Neural cell (in vitro differentiated cells): ENCODE data around the gene ARHGEF12.

Source experiments
- EP300 ChIP-seq: fragments of 450-650 bp; conservative IDR thresholded peaks from 2 replicates; pipeline ENCODE4 v1.6.1; 2014; ENCODE audit warnings: antibody characterized with exemption, mild to moderate bottlenecking, moderate library complexity; ENCODE audit not compliant: poor library complexity, severe bottlenecking
- EZH2 ChIP-seq: fragments of 200-600, 300-800 bp; shearing (Covaris generic), sonication (generic); IDR thresholded peaks from 2 replicates; pipeline ENCODE4 v1.6.1; 2014; ENCODE audit warnings: antibody characterized with exemption, low read length, borderline replicate concordance, mild to moderate bottlenecking; ENCODE audit not compliant: insufficient read depth, poor library complexity, severe bottlenecking
- TF ChIP-seq, protein P1 (sequence below): fragments of 450-650 bp; IDR thresholded peaks from 2 replicates; pipeline ENCODE4 v1.5.1; 2014; ENCODE audit warnings: antibody characterized with exemption, mild to moderate bottlenecking, moderate library complexity; ENCODE audit not compliant: poor library complexity, severe bottlenecking

DNA sequence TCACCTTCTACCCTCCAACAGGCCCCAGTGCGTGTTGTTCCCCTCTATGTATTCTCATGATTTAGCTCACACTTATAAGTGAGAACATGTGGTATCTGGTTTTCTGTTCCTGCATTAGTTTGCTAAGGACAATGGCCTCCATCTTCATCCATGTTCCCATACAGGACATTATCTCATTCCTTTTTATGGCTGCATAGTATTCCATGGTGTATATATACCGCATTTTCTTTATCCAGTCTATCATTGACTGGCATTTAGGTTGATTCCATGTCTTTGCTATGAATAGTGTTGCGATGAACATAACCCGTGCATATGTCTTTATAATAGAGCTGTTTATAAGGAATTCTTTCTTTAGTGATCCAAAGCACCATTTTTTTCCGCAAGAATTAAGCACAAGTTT lies 39.7 kb upstream of the ARHGEF12 start:
- TF ChIP-seq EP300: no peak
- TF ChIP-seq, protein P1, sequence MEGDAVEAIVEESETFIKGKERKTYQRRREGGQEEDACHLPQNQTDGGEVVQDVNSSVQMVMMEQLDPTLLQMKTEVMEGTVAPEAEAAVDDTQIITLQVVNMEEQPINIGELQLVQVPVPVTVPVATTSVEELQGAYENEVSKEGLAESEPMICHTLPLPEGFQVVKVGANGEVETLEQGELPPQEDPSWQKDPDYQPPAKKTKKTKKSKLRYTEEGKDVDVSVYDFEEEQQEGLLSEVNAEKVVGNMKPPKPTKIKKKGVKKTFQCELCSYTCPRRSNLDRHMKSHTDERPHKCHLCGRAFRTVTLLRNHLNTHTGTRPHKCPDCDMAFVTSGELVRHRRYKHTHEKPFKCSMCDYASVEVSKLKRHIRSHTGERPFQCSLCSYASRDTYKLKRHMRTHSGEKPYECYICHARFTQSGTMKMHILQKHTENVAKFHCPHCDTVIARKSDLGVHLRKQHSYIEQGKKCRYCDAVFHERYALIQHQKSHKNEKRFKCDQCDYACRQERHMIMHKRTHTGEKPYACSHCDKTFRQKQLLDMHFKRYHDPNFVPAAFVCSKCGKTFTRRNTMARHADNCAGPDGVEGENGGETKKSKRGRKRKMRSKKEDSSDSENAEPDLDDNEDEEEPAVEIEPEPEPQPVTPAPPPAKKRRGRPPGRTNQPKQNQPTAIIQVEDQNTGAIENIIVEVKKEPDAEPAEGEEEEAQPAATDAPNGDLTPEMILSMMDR: no peak
- no peak for TF ChIP-seq EZH2
